Mesenchymal stem cell (in vitro differentiated cells and primary cell): ENCODE data around the gene HOXB6.

Experiments used
- DNase-seq: peaks from one replicate; pipeline ENCODE4 v3.0.0-alpha.2; 2013
- H2AFZ ChIP-seq: one replicate; pipeline ENCODE4 v1.6.1; 2013; ENCODE audit warnings: low read depth, mild to moderate bottlenecking, control low read depth, inconsistent platforms, low read length, moderate library complexity
- H2AK5ac ChIP-seq: 2 replicates; pipeline ENCODE4 v1.6.1; 2013; ENCODE audit warnings: low read length, moderate library complexity, mild to moderate bottlenecking, inconsistent platforms; ENCODE audit not compliant: severe bottlenecking
- H2BK120ac ChIP-seq: one replicate; pipeline ENCODE4 v1.6.1; 2013; ENCODE audit warnings: low read depth, mild to moderate bottlenecking, inconsistent platforms, low read length, moderate library complexity
- H2BK12ac ChIP-seq, 2 experiments: one replicate each; pipeline ENCODE4 v1.6.1; 2013; ENCODE audit warnings: inconsistent platforms in 2 of 2, low read length in 2 of 2, mild to moderate bottlenecking in 2 of 2, moderate library complexity in 2 of 2, control low read depth in 1 of 2
- H2BK15ac ChIP-seq: one replicate; pipeline ENCODE4 v1.6.1; 2013; ENCODE audit warnings: mild to moderate bottlenecking, low read depth, inconsistent platforms; ENCODE audit not compliant: poor library complexity, severe bottlenecking
- H2BK5ac ChIP-seq: 2 replicates; pipeline ENCODE4 v1.6.1; 2013; ENCODE audit warnings: low read depth, mild to moderate bottlenecking, low read length, control low read depth, inconsistent platforms; ENCODE audit not compliant: poor library complexity, severe bottlenecking
- H3K14ac ChIP-seq, 2 experiments: one replicate each; pipeline ENCODE4 v1.6.1; 2013; ENCODE audit warnings: inconsistent platforms in 2 of 2, low read length in 2 of 2, control low read depth in 1 of 2, mild to moderate bottlenecking in 1 of 2, moderate library complexity in 1 of 2
- H3K18ac ChIP-seq, 2 experiments: one replicate each; pipeline ENCODE4 v1.6.1; 2013; ENCODE audit warnings: inconsistent platforms in 2 of 2, low read length in 2 of 2, control low read depth in 1 of 2, low read depth in 1 of 2, mild to moderate bottlenecking in 1 of 2
- H3K23ac ChIP-seq, 2 experiments: one replicate each; pipeline ENCODE4 v1.6.1; 2013; ENCODE audit warnings: inconsistent platforms in 2 of 2, low read length in 2 of 2, mild to moderate bottlenecking in 2 of 2, moderate library complexity in 2 of 2, control low read depth in 1 of 2
- H3K27ac ChIP-seq: 2 replicates; pipeline ENCODE4 v1.5.1; 2013; ENCODE audit warnings: mild to moderate bottlenecking, moderate library complexity, low read length, control low read depth, inconsistent platforms; ENCODE audit not compliant: poor library complexity, severe bottlenecking
- H3K27me3 ChIP-seq, 2 experiments: 2 replicates each; pipeline versions ENCODE4 v1.6.1 to v1.7.0; 2013; ENCODE audit warnings: low read length in 2 of 2, mild to moderate bottlenecking in 2 of 2, moderate library complexity in 2 of 2, control low read depth in 1 of 2, inconsistent platforms in 1 of 2; ENCODE audit not compliant: control insufficient read depth in 1 of 2, insufficient read depth in 1 of 2
- H3K36me3 ChIP-seq, 2 experiments: 2 replicates each; pipeline versions ENCODE4 v1.6.1 to v1.7.0; 2013; ENCODE audit warnings: low read length in 2 of 2, control low read depth in 1 of 2, inconsistent platforms in 1 of 2, low read depth in 1 of 2, mild to moderate bottlenecking in 1 of 2; ENCODE audit not compliant: insufficient read depth in 2 of 2, control insufficient read depth in 1 of 2
- H3K4ac ChIP-seq, 2 experiments: one replicate each; pipeline ENCODE4 v1.6.1; 2013; ENCODE audit warnings: inconsistent platforms in 2 of 2, low read length in 2 of 2, mild to moderate bottlenecking in 2 of 2, moderate library complexity in 2 of 2, control low read depth in 1 of 2, low read depth in 1 of 2
- H3K4me1 ChIP-seq: 2 replicates; pipeline ENCODE4 v1.6.1; 2013; ENCODE audit warnings: low read depth, low read length, control low read depth; ENCODE audit not compliant: control insufficient read depth, insufficient read depth
- H3K4me2 ChIP-seq: 2 replicates; pipeline ENCODE4 v1.6.1; 2013; ENCODE audit warnings: low read length, mild to moderate bottlenecking, inconsistent platforms; ENCODE audit not compliant: poor library complexity, severe bottlenecking
- H3K4me3 ChIP-seq, 2 experiments: 2 replicates each; pipeline versions ENCODE4 v1.5.1 to v1.7.0; 2013; ENCODE audit warnings: low read length in 2 of 2, mild to moderate bottlenecking in 2 of 2, control low read depth in 1 of 2, low read depth in 1 of 2; ENCODE audit not compliant: insufficient read depth in 1 of 2
- H3K79me1 ChIP-seq: replicated peaks from 2 replicates; pipeline ENCODE4 v1.6.1; 2013; ENCODE audit warnings: mild to moderate bottlenecking, control low read depth, low read length, inconsistent platforms; ENCODE audit not compliant: poor library complexity, severe bottlenecking
- H3K9ac ChIP-seq: 2 replicates; pipeline ENCODE4 v1.7.0; 2013; ENCODE audit warnings: mild to moderate bottlenecking, low read length, moderate library complexity
- H3K9me3 ChIP-seq: 2 replicates; pipeline ENCODE4 v1.7.0; 2013; ENCODE audit warnings: mild to moderate bottlenecking, low read length; ENCODE audit not compliant: control insufficient read depth
- H4K8ac ChIP-seq: one replicate; pipeline ENCODE4 v1.6.1; 2013; ENCODE audit warnings: inconsistent platforms, mild to moderate bottlenecking, low read length, moderate library complexity
- H4K91ac ChIP-seq: one replicate; pipeline ENCODE4 v1.6.1; 2013; ENCODE audit warnings: mild to moderate bottlenecking, low read length, inconsistent platforms
- WGBS: methylation state at CpG from one replicate; pipeline ENCODE4 v1.1.7; 2013; ENCODE audit warnings: mixed read lengths; 5-methylcytosine and 5-hydroxymethylcytosine counted together

HOXB6 gene

GRCh38 chr17:48592057-48592514 lies 12.7 kb downstream of the HOXB6 start:
- Histone ChIP-seq H3K4me2 (peak overlapping the region; percentile 92), H3K27ac (no peak overlapping the region), H3K23ac (peak overlapping the region in 1 of 2 experiments; percentile 63), H3K4me3 (peak overlapping the region in 1 of 2 experiments; percentile 80), H3K79me1 (peaks cover 5% of the 10 kb centered on the region), H2BK5ac (peak overlapping the region; percentile 9), H4K91ac (peak overlapping the region; percentile 70), H3K9me3 (no peaks in the 10 kb centered on the region), H3K9ac (peak overlapping the region; percentile 98), H2AK5ac (no peak overlapping the region), H2BK15ac (no peak overlapping the region), H3K18ac (peak overlapping the region; percentile 82 to 93), H3K14ac (peak overlapping the region in 1 of 2 experiments; percentile 94), H3K27me3 (peaks cover 0 to 4% of the 10 kb centered on the region in 2 experiments), H4K8ac (no peak overlapping the region), H3K36me3 (peaks cover 31 to 34% of the 10 kb centered on the region in 2 experiments), H2BK120ac (peak overlapping the region; percentile 50), H2BK12ac (peak overlapping the region in 1 of 2 experiments; percentile 70), H3K4ac (peak overlapping the region in 1 of 2 experiments; percentile 89), H3K4me1 (peaks cover 51% of the 10 kb centered on the region), H2AFZ (no peak overlapping the region)
- DNase-seq = no peak
- 4% methylated on average over 26 of the region's 33 CpGs for WGBS

DNA sequence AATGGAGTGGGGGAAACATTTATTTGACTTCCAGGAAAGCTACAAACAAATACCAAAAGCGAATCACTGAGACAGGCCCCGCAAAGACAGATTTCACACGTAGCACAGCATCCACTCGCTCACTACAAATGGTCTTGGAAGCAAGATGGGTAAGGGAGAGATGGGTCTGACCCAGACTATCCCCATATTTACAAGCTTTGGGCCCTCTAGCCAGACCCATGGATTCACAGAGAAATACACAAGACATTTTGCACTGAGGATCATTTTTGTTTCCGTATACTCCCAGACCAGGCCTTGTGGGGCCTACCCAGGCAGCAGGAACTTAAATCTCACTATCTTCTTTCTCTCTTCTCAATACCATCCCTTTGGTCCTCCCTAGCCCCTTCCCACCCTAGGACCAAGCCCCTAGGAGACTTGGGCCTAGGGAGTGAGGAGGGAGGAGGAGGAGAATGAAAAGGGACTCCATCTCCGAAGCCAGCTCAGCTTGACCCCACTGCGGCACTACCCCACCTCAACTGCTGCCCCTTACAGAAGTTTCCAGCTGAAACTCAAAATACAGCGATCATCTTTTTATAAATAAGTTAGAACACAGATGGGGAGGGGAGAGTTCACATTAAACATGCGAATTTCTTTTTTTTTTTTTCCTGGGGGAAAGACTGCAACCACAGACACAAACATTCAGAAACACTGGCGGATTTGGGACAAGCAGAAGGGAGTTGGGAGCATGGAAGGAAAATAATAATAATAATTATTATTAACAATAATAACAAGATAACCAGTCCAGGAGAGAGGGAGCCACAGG lies 13.3 kb downstream of the HOXB6 start:
- peaks cover 5% of the 10 kb centered on the region for H3K79me1 ChIP-seq
- peak overlapping the region; percentile 98 for H3K9ac ChIP-seq
- WGBS = 18% methylated on average over 5 of the region's 10 CpGs
- H3K14ac ChIP-seq = peak overlapping the region in 1 of 2 experiments; percentile 97
- H3K4me2 ChIP-seq = no peak overlapping the region
- no peak overlapping the region for H2BK5ac ChIP-seq
- H2BK15ac ChIP-seq = peak overlapping the region; percentile 83
- H3K27me3 ChIP-seq = peaks cover 0 to 4% of the 10 kb centered on the region in 2 experiments
- H4K91ac ChIP-seq = peak overlapping the region; percentile 87
- peak overlapping the region; percentile 15 to 100 for H3K23ac ChIP-seq
- peak overlapping the region; percentile 96 to 98 for H3K4ac ChIP-seq
- no peak overlapping the region for H2AFZ ChIP-seq
- peak overlapping the region; percentile 93 for H4K8ac ChIP-seq
- no peak for DNase-seq
- peak overlapping the region; percentile 87 for H2BK120ac ChIP-seq
- peak overlapping the region; percentile 49 to 97 for H2BK12ac ChIP-seq
- peak overlapping the region in 1 of 2 experiments; percentile 80 for H3K4me3 ChIP-seq
- H3K36me3 ChIP-seq = peaks cover 30 to 33% of the 10 kb centered on the region in 2 experiments
- peaks cover 48% of the 10 kb centered on the region for H3K4me1 ChIP-seq
- no peak overlapping the region for H3K27ac ChIP-seq
- peak overlapping the region; percentile 91 to 96 for H3K18ac ChIP-seq
- H2AK5ac ChIP-seq = peak overlapping the region; percentile 82
- H3K9me3 ChIP-seq = no peaks in the 10 kb centered on the region

DNA sequence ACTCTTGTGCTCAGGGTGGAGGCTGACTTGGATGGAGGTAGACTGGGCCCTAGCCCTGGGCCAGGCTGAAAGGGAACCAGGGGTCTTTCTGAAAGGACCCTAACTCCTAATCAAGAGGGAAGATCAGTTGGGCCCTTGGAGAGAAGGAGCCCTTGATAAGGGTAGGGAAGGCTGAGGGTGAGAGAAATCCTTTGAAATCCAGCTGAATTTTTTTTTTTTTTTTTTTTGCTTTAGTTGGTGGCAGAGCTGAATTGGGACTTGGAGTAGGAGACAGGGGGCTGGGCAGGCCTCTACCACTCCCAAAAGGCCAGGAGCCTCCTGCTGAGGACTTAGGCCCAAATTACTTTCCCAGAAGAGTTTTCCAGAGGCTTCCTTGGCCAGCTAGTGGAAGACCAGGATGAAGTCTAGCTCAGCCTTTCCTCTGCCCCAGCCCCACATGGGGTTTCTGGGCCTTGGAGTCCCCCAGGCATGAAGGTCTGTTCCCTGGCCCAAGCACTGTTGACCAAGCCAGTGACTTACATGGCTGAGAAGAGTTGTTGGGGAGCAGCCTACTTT lies 14.1 kb downstream of the HOXB6 start:
- peak overlapping the region in 1 of 2 experiments; percentile 96 for H3K4me3 ChIP-seq
- peak overlapping the region; percentile 93 for H4K8ac ChIP-seq

More for the DNA sequence above, 14.1 kb downstream of the HOXB6 start:
- H2AFZ ChIP-seq = no peak overlapping the region
- H3K4ac ChIP-seq = peak overlapping the region; percentile 96 to 98
- peak overlapping the region; percentile 88 for H4K91ac ChIP-seq
- H3K79me1 ChIP-seq = peaks cover 5% of the 10 kb centered on the region
- H3K36me3 ChIP-seq = peaks cover 24 to 25% of the 10 kb centered on the region in 2 experiments
- peaks cover 43% of the 10 kb centered on the region for H3K4me1 ChIP-seq
- DNase-seq = no peak
- H3K18ac ChIP-seq = peak overlapping the region; percentile 91 to 99
- peaks cover 0 to 4% of the 10 kb centered on the region in 2 experiments for H3K27me3 ChIP-seq
- peak overlapping the region; percentile 69 for H2AK5ac ChIP-seq
- H2BK5ac ChIP-seq = peak overlapping the region; percentile 74
- peak overlapping the region; percentile 49 to 93 for H2BK12ac ChIP-seq
- peak overlapping the region; percentile 98 for H3K9ac ChIP-seq
- H3K23ac ChIP-seq = peak overlapping the region in 1 of 2 experiments; percentile 87
- peak overlapping the region in 1 of 2 experiments; percentile 35 for H3K14ac ChIP-seq
- peak overlapping the region; percentile 87 for H2BK120ac ChIP-seq
- peak overlapping the region; percentile 83 for H2BK15ac ChIP-seq
- peak overlapping the region; percentile 36 for H3K4me2 ChIP-seq
- H3K27ac ChIP-seq = peak overlapping the region; percentile 31
- H3K9me3 ChIP-seq = no peaks in the 10 kb centered on the region
